Neural progenitor cell (in vitro differentiated cells): Measurements from ENCODE around the gene VAMP1. TPM values are rescaled to one million over a fixed set of nuclear protein-coding genes. Genes with fewer than 3 reads are reported as not detected.

Experiments
- DNase-seq: peaks from one replicate; pipeline ENCODE4 v3.0.0-alpha.2; 2016; ENCODE audit warnings: low spot score
- H2AFZ ChIP-seq: fragments of 200-600 bp; sonication (generic); replicated peaks from 2 replicates; pipeline ENCODE4 v1.6.1; 2016; ENCODE audit warnings: antibody characterized with exemption
- H3F3A ChIP-seq: fragments of 200-600 bp; sonication (generic); 2 replicates; pipeline ENCODE4 v1.6.1; 2016; ENCODE audit warnings: antibody characterized with exemption, low read depth
- H3K27ac ChIP-seq: fragments of 200-600 bp; sonication (generic); 2 replicates; pipeline ENCODE4 v1.5.1; 2016; ENCODE audit warnings: mild to moderate bottlenecking
- H3K27me3 ChIP-seq: fragments of 200-600 bp; sonication (generic); 2 replicates; pipeline ENCODE4 v1.6.1; 2016; ENCODE audit warnings: mild to moderate bottlenecking, moderate library complexity
- H3K36me3 ChIP-seq: fragments of 200-600 bp; sonication (generic); 2 replicates; pipeline ENCODE4 v1.5.1; 2016
- H3K4me1 ChIP-seq: fragments of 200-600 bp; sonication (generic); 2 replicates; pipeline ENCODE4 v1.6.1; 2016; ENCODE audit warnings: mixed run types
- H3K4me2 ChIP-seq: fragments of 200-600 bp; sonication (generic); 2 replicates; pipeline ENCODE4 v1.6.1; 2016
- H3K4me3 ChIP-seq: fragments of 200-600 bp; sonication (generic); 2 replicates; pipeline ENCODE4 v1.5.1; 2016
- H3K79me2 ChIP-seq: fragments of 200-600 bp; sonication (generic); 2 replicates; pipeline ENCODE4 v1.6.1; 2016; ENCODE audit warnings: low read depth
- H3K9ac ChIP-seq: fragments of 200-600 bp; sonication (generic); 2 replicates; pipeline ENCODE4 v1.6.1; 2016
- H3K9me3 ChIP-seq: fragments of 200-600 bp; sonication (generic); 2 replicates; pipeline ENCODE4 v1.5.1; 2016; ENCODE audit warnings: low read depth
- H4K20me1 ChIP-seq: fragments of 200-600 bp; sonication (generic); 2 replicates; pipeline ENCODE4 v1.6.1; 2016; ENCODE audit warnings: low read depth
- H3K27ac Mint-ChIP-seq: 3 replicates; pipeline ENCODE4 v1.8.0; 2021; ENCODE audit warnings: mixed read lengths
- H3K27me3 Mint-ChIP-seq: 2 replicates; pipeline ENCODE4 v1.8.0; 2022; ENCODE audit warnings: low read depth, mild to moderate bottlenecking, inconsistent platforms, moderate library complexity, mixed read lengths; ENCODE audit not compliant: insufficient read depth
- H3K36me3 Mint-ChIP-seq: 3 replicates; pipeline ENCODE4 v1.8.0; 2021; ENCODE audit warnings: mixed read lengths
- H3K4me1 Mint-ChIP-seq: 3 replicates; pipeline ENCODE4 v1.8.0; 2021; ENCODE audit warnings: mixed read lengths
- H3K4me3 Mint-ChIP-seq: 3 replicates; pipeline ENCODE4 v1.8.0; 2021; ENCODE audit warnings: mild to moderate bottlenecking, moderate library complexity, mixed read lengths
- H3K9me3 Mint-ChIP-seq: 3 replicates; pipeline ENCODE4 v1.8.0; 2020; ENCODE audit warnings: mixed read lengths
- EZH2 ChIP-seq: fragments of 200-600 bp; sonication (generic); IDR thresholded peaks from 2 replicates; pipeline ENCODE4 v1.6.1; 2017; ENCODE audit warnings: antibody characterized with exemption, mild to moderate bottlenecking, moderate library complexity
- EZH2phosphoT487 ChIP-seq: fragments of 200-600 bp; sonication (generic); IDR thresholded peaks from 2 replicates; pipeline ENCODE4 v1.6.1; 2017; ENCODE audit warnings: antibody characterized with exemption
- total RNA-seq: library from RNA; depleted of rRNA; stranded (reverse); fragments of >200 nt; gene quantifications from 2 replicates; pipeline ENCODE4 v1.2.3, GENCODE V29; 2015; ENCODE audit warnings: low replicate concordance
- TF ChIP-seq, protein P1 (sequence below): fragments of 200-600 bp; sonication (generic); IDR thresholded peaks from 2 replicates; pipeline ENCODE4 v1.5.1; 2017; ENCODE audit warnings: antibody characterized with exemption, mild to moderate bottlenecking

Gene VAMP1
- total RNA-seq, 1 donor from 2014 or later = 14.3 TPM

DNA sequence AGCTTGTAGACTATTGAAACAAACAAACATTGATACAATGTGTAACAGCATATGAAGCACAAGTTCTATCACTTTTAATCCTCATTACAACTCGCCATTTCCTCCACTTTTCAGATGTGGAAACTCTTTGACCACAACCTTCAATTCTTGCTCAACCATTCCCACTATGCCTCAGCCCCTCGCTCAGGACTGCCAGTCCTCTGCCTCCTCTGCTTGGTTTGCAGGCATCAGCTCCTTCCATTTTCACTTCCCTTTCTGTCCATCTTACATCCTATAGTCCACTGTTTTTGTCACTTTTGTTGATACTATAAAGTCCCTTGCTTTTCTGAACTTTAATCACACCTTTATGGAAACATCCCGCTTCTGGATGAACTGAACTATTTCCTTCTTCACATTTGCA lies 53.9 kb downstream of the VAMP1 start:
- Histone ChIP-seq H3K4me1 (no peaks in the 10 kb centered on the region), H2AFZ (no peak overlapping the region), H3K27ac (no peak overlapping the region), H3K27me3 (no peaks in the 10 kb centered on the region), H3K4me2 (no peak overlapping the region), H3F3A (no peaks in the 10 kb centered on the region), H3K4me3 (no peak overlapping the region), H3K79me2 (no peaks in the 10 kb centered on the region), H3K9me3 (no peaks in the 10 kb centered on the region), H3K9ac (no peak overlapping the region), H4K20me1 (no peaks in the 10 kb centered on the region), H3K36me3 (no peaks in the 10 kb centered on the region)
- Mint-ChIP-seq H3K27me3 (peaks cover 3% of the 10 kb centered on the region), H3K4me1 (no peaks in the 10 kb centered on the region), H3K9me3 (no peaks in the 10 kb centered on the region), H3K27ac (no peak overlapping the region), H3K36me3 (no peaks in the 10 kb centered on the region), H3K4me3 (no peak overlapping the region)
- TF ChIP-seq, protein P1, sequence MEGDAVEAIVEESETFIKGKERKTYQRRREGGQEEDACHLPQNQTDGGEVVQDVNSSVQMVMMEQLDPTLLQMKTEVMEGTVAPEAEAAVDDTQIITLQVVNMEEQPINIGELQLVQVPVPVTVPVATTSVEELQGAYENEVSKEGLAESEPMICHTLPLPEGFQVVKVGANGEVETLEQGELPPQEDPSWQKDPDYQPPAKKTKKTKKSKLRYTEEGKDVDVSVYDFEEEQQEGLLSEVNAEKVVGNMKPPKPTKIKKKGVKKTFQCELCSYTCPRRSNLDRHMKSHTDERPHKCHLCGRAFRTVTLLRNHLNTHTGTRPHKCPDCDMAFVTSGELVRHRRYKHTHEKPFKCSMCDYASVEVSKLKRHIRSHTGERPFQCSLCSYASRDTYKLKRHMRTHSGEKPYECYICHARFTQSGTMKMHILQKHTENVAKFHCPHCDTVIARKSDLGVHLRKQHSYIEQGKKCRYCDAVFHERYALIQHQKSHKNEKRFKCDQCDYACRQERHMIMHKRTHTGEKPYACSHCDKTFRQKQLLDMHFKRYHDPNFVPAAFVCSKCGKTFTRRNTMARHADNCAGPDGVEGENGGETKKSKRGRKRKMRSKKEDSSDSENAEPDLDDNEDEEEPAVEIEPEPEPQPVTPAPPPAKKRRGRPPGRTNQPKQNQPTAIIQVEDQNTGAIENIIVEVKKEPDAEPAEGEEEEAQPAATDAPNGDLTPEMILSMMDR = no peak
- TF ChIP-seq EZH2phosphoT487 (no peak), EZH2 (no peak)
- DNase-seq = no peak

Other genes with a start within 250 kb of the VAMP1 start
- gene PLEKHG6, start 160.0 kb downstream of the VAMP1 start, total RNA-seq = 0.86 and 1.7 TPM in 2 replicates
- gene TNFRSF1A, start 128.6 kb downstream of the VAMP1 start, total RNA-seq = 21.8 and 24.7 TPM in 2 replicates
- 1.2 and 5.0 TPM in 2 replicates for gene SCNN1A, start 95.1 kb downstream of the VAMP1 start, total RNA-seq
- 0.25 TPM in 1 of 2 replicates, not detected in the other for gene LTBR, start 86.5 kb downstream of the VAMP1 start, total RNA-seq
- gene CD27, start 25.7 kb downstream of the VAMP1 start, total RNA-seq = 0.43 TPM in 1 of 2 replicates, not detected in the other
- gene TAPBPL, start 18.6 kb downstream of the VAMP1 start, total RNA-seq = 0.56 TPM in 1 of 2 replicates, not detected in the other
- 95.2 and 143 TPM in 2 replicates for gene MRPL51, start 22.6 kb upstream of the VAMP1 start, total RNA-seq
- gene NCAPD2, start 23.4 kb upstream of the VAMP1 start, total RNA-seq = 113 and 120 TPM in 2 replicates
- gene GAPDH, start 63.8 kb upstream of the VAMP1 start, total RNA-seq = 3,866 and 6,177 TPM in 2 replicates
- 9.9 and 21.1 TPM in 2 replicates for gene IFFO1, start 85.4 kb upstream of the VAMP1 start, total RNA-seq
- 43.8 and 47.8 TPM in 2 replicates for gene NOP2, start 97.6 kb upstream of the VAMP1 start, total RNA-seq
- gene CHD4, start 136.7 kb upstream of the VAMP1 start, total RNA-seq = 381 and 412 TPM in 2 replicates
- gene LPAR5, start 165.3 kb upstream of the VAMP1 start, total RNA-seq = 0.04 and 0.22 TPM in 2 replicates
- gene ACRBP, start 176.8 kb upstream of the VAMP1 start, total RNA-seq = 2.7 and 3.8 TPM in 2 replicates
- gene ING4, start 192.4 kb upstream of the VAMP1 start, total RNA-seq = 101 and 135 TPM in 2 replicates
- gene ZNF384, start 218.7 kb upstream of the VAMP1 start, total RNA-seq = 38.0 and 52.0 TPM in 2 replicates
- gene PIANP, start 230.1 kb upstream of the VAMP1 start, total RNA-seq = 0.32 and 1.7 TPM in 2 replicates